Suppressor macrophage (primary cell): ENCODE measurements around the gene NLGN3.

ENCODE experiments used
- DNase-seq, 4 experiments: peaks; one replicate each; pipeline ENCODE4 v3.0.0-alpha.2; 2020 to 2022
- total RNA-seq, 17 experiments: gene quantifications; one replicate each; lab custom pipeline; 2026; ENCODE audit warnings: mixed read lengths in 6 of 17, inconsistent platforms in 3 of 17; lab: John Stamatoyannopoulos, UW

Gene NLGN3
- total RNA-seq = 0.20 to 3.4 (median 0.69) reads per million in 17 experiments

DNA sequence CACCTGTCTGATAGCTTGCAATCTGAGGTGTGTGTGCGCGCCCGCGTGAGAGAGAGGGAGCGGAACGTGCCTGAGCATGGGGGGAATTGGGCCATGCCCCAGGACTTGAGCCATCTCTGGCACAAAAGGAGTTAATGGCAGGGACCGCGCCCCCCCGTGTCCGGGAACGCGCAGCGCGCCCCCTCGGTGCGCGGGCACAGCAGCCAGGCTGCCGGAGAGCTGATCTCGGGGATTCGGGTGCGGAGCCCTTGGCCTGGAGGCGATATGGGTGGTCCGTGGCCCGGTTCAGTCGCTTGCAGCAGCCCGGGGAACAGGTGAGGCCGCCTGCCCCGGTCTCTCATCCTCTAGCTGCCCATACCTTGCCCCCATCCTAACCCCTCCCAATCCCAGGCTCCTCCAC is at the start of gene NLGN3:
NLGN3 (plus strand) TSS at position 191 of the 400 bp plus-strand sequence. CDS start 2,909 bp downstream, outside the sequence.
- no peak for DNase-seq

DNA sequence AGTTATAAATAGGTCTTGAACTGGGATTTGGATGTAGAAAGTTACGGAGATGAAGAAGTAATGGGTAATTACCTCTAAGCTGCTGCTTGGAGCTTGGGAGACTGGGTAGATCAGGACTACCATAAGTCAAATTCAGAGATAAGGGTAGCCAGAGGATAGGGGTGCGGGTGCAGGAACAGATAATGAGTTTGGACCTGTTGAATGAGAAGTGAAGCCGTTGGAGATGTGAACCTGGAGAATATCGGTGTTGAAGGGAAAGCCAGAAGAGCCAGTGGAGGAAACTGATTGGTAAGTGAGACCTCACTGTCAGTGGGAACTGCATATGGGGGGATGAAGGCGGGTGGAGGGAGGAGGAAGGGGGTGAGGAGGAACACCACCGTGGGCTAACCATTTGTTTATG is 49.6 kb upstream of the NLGN3 start:
- no peak for DNase-seq

DNA sequence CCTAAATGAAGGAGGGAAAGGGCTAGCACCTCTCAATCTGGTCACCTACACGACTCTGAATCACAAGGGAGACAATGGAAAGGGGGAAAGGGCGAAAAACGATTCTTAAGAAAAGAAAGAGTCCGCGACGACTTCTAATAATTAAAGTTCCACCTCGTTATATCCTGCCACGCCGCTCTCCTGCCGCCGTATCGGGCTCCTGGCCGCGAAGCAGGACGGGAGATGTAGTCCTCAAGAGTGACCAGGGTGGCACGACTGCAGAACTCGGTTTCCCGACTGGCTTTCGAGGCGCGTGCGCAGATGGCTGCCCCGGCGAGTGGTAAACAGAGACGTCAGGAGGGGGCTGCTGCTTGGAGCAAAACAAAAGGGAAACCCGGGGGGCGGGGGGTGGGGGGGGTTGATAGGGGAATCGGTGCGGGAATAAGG is 49.1 kb upstream of the NLGN3 start, which contains the start of gene FOXO4:
FOXO4 (plus strand) TSS at position 297 of the 426 bp plus-strand sequence. CDS start 678 bp downstream, outside the sequence.
- DNase-seq = peak; percentile 84 to 93 (median 91)

DNA sequence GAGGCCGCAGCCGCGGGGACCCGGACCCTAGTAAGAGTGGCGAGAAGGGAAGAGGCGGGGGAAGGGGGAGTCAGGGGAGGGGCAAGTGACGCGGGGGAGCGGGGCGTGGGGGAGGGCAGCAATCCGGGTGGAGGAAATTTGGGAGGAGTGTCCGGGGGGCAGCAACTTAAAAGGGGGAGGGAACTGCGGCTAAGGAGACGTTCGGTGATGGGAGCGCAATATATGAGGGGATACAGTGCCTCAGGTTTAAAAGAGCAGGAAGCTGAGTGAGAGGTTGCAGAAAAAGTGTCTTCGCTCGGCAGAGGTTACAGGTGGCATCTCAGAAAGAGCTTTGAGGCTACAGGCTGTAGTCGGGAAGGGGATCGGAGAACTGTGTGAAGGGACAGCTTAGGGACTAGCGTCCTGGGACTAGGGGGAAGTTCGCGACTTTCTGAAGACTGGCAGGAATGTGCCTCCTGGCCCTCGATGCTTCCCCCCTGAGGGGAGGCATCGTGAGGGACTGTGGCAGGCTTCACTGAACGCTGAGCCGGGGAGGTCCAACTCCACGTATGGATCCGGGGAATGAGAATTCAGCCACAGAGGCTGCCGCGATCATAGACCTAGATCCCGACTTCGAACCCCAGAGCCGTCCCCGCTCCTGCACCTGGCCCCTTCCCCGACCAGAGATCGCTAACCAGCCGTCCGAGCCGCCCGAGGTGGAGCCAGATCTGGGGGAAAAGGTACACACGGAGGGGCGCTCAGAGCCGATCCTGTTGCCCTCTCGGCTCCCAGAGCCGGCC is 48.5 kb upstream of the NLGN3 start:
- peak in 2 of 4 experiments; percentile 38 to 61 for DNase-seq

DNA sequence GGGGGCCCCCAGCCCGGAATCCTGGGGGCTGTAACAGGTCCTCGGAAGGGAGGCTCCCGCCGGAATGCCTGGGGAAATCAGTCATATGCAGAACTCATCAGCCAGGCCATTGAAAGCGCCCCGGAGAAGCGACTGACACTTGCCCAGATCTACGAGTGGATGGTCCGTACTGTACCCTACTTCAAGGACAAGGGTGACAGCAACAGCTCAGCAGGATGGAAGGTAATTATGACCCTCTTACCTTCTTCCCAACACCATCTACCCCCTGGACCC is 47.9 kb upstream of the NLGN3 start:
- DNase-seq = no peak

DNA sequence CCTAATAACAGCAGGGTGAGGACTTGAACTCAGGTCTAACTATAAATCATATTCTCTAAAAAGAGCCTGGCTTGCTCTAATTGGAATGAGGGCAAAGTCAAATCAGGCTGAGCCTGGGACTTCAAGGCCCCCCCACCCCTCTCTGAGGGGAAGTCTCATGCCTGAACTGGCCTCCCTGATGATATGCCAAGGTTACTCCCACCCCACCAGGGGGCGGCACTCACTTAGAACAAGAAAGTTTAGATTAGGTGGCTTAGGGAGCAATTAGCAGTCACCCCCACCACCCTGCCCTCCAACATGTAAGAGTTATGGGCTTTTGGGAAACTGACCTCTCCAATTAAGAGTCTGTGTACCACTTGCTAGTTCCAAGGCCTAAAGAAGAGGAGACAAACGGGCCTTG is 46.3 kb upstream of the NLGN3 start:
- DNase-seq = peak; percentile 64 to 82 (median 78)

DNA sequence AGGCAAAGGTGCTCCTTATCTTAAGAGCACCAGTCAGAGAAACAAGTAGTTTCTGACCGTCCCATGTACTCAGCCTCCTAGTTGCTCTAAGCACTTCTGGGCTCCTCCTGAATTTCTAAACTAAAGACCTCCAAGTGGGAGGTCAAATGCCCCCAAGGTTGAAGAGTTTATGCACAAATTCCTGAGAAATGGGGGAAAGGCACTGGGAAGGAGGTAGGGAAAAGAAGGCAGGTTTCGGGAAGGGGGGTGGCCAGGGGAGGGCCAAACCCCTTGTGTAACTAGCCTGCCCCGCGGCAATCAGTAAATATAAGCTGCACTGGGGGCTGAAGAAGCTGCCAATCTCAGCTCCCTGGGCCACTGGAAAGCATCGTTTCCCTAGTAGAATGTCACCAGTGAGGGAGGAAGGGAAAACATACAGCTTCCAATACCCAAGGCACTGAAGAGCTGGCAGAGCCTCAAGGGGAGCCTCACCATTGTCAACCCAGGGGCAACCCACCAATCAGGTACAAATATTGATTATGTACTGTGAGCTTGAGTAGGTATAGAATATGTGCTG is 45.6 kb upstream of the NLGN3 start:
- no peak for DNase-seq

DNA sequence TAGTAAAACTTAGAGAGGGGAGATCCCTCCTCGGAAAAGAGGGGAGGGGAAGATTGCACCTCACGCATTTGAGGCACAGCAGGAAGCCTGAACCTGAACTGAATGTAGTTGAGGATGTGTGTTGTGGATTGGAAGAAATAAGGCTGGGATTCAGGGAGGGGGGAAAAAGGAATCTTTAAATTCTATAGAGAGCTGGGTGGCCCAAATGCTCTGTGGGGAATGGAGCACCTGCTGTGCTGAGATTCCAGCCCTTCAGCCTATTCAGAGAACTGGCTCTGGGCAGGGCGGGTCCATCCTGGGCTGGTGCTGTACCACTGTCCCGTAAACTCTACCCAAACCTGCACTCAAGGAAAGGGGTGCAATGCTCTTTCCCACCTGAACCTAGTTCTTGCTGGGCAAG is 44.9 kb upstream of the NLGN3 start:
- DNase-seq = no peak

DNA sequence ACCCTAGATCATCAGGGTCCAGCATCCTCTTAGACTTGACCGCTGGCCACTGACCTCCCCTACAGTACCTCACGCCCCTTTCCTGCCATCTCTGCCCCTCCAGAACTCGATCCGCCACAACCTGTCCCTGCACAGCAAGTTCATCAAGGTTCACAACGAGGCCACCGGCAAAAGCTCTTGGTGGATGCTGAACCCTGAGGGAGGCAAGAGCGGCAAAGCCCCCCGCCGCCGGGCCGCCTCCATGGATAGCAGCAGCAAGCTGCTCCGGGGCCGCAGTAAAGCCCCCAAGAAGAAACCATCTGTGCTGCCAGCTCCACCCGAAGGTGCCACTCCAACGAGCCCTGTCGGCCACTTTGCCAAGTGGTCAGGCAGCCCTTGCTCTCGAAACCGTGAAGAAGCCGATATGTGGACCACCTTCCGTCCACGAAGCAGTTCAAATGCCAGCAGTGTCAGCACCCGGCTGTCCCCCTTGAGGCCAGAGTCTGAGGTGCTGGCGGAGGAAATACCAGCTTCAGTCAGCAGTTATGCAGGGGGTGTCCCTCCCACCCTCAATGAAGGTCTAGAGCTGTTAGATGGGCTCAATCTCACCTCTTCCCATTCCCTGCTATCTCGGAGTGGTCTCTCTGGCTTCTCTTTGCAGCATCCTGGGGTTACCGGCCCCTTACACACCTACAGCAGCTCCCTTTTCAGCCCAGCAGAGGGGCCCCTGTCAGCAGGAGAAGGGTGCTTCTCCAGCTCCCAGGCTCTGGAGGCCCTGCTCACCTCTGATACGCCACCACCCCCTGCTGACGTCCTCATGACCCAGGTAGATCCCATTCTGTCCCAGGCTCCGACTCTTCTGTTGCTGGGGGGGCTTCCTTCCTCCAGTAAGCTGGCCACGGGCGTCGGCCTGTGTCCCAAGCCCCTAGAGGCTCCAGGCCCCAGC is 43.8 kb upstream of the NLGN3 start:
- no peak for DNase-seq

DNA sequence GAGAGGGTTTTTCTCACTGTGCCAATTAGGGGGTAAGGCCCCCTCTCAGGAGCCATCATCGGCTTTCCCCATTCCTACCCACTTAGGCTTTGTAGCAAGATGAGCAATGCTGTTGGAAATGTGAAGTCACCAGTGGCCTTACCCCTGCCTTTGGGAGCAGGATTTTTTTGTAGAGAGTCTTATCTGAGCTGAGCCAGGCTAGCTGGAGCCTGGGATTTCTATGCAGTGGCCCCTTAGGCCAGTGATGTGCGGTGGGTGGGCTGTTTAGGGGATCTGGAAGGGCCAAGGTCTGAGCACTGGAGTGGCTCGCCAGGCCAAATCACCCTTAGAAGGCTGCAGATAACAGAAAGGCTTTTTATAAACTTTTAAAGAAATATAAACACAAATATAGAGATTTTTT is 42.3 kb upstream of the NLGN3 start:
- DNase-seq = no peak

DNA sequence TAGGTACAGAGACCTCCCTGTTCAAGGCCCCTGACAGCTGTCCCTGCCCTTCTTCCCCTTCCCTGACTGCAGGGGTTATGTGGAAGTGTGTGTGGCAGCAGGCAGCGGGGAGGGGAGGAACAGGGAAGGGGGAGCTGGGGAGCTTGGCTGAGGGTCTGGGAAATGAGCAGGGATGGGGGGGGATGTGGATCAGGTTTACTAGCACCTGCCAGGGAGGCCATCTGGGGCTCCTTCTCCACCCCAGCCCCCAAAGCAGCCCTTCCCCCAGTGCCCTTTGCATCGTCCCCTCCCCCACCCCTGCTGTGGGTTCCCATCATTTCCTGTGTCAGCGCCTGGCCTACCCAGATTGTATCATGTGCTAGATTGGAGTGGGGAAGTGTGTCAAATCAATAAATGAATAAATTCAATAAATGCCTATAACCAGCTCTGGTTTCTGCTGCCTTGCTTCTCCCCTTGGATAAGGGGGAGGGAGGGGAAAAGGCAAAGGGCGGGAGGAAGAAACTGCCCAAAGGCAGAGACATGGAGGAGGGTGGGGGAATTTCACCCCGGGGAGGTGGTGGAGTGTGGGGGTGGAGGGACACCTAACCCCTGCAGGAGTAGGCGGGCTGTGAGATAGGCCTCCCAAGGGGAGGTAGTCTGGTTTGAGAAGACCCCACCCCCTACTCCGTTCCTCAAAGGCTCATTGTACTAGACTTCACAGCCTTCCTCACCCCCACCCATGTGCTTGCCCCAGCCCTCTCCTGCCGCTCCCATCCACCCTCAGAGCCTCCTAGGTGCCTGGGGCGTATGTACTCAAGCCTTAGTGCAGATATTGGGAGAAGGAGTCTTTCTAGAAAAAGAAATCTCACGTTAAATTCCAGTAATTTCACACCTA is 41.3 kb upstream of the NLGN3 start:
- DNase-seq = peak in 3 of 4 experiments; percentile 34 to 65 (median 52)

DNA sequence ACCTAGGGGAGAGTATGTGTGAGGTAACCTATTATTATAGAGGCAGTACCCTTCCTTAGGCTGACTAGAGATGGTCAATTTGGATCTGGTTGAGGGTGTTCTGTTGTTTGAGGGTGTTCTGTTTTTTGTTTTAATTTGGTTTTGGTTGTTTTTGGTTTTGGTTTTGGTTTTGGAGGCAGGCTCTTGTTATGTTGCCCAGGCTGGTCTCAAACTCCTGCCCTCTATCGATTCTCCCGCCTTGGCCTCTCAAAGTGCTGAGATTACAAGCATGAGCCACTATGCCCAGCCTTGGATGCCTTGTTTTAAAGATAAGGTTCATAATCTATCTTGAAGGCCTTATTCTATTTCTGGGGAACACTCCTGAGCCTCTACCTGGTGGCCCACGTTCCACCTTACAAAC is 39.0 kb upstream of the NLGN3 start:
- no peak for DNase-seq

DNA sequence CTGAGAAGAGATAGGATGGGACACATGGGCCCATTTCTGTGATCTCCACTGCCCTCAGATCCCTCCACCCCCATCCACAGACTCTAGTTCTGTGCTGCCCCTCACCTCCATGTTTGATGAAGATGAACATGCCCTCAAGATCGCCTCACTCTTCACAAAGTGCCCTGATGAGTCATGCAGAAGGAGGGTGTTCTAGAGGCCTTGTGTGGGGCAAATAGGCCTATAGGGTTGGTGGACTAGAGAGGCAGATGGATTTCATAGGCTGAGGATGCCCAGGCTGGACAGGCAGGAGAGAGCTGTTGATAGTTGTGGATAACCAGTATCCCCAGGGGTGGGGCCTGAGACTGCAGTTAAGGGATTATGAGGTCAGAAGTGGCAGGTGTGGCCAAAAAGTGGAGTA is 38.2 kb upstream of the NLGN3 start, which contains the start of gene CXorf65:
CXorf65 (minus strand) TSS at position 314 of the 400 bp plus-strand sequence; CDS start at position 130, 184 bp downstream.
- DNase-seq = peak in 1 of 4 experiments; percentile 21

DNA sequence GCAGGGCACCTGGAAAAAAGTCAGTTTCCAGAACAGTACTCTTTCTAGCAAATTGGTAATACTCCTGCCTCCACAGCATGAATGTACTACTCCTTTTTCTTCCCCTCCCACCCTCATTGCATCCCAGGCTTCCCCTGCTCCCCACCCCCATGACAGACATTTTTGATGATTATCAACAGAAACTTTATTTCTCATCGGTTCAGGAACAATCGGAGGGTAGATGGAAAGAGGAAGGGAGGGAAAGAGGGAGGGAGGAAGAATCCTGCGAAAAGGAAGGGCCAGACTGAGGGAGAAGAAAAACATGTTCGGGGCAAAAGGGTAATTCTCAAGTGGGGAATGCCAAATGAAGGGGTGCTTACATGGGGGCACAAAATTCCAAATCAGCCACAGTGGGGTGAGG is 37.4 kb upstream of the NLGN3 start:
- no peak for DNase-seq

DNA sequence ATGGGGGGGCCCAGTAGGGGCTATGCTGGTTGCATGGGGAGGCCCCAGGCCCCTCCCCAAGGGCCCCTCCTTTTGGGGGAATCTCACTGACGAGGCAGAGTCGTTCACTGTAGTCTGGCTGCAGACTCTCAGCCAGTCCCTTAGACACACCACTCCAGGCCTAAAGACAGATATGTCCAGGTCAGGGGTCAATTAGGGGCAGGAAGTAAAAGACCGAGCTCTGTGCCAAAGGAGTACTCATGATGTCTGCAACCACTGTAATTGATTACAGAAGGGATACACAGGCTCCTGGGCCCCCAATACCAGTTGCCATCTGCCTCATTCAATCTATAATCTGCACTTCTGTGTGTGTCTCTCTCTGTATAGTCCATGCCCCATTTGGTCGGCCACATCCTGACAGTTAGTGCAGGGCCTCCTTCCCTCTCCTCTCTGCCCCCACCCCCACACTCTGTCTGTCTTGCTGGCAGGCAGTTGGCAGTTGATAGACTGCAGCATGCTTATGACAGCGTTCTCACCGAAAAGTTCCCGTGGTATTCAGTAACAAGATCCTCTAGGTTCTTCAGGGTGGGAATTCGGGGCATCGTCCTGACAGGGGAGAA is 36.8 kb upstream of the NLGN3 start:
- peak in 2 of 4 experiments; percentile 26 to 34 for DNase-seq

DNA sequence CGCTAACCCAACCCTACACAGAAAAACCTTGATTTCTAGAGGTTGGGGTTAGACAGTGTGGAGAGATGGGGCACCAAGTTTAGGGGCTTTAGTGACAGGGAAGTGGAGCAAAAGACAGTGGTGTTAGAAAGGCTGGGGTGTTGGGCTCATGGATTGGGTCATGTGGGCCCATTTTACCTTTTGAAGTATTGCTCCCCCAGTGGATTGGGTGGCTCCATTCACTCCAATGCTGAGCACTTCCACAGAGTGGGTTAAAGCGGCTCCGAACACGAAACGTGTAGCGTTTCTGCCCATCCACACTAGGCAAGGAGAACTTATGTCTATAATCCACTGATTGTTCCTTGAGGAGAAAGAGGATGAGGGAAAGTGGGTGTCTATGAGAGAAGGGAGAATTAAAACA is 35.6 kb upstream of the NLGN3 start:
- DNase-seq = no peak

DNA sequence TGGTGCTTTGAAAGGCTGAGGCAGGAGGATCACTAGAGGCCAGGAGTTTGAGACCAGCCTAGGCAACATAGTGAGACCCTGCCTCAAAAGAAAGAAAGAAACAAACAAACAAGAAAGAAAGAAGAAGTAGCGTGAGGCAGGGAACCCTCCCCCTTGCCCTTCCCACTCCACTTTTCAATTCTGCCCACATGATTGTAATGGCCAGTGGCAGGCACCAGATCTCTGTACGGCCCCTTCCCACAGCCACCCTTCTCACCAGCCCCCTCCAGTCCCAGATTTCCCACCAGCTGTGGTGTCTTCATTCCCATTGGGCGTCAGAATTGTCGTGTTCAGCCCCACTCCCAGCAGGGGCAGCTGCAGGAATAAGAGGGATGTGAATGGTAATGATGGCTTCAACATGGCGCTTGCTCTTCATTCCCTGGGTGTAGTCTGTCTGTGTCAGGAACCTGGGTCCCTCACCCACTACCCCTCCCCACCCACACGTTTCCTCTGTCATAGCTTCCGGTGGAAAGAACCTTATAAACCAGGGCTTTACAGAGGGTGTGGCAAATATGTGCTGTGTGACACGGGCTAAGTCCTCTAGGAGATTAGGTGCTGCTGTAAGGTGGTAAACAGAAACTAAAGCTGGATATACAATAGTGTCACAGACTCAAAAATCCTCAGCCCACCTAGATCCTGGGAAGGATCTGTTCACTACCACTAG is 33.3 kb upstream of the NLGN3 start, which contains the start of gene IL2RG:
IL2RG (minus strand) TSS at position 437 of the 703 bp plus-strand sequence; CDS start at position 399, 38 bp downstream.
- DNase-seq = peak; percentile 56 to 76 (median 74)

DNA sequence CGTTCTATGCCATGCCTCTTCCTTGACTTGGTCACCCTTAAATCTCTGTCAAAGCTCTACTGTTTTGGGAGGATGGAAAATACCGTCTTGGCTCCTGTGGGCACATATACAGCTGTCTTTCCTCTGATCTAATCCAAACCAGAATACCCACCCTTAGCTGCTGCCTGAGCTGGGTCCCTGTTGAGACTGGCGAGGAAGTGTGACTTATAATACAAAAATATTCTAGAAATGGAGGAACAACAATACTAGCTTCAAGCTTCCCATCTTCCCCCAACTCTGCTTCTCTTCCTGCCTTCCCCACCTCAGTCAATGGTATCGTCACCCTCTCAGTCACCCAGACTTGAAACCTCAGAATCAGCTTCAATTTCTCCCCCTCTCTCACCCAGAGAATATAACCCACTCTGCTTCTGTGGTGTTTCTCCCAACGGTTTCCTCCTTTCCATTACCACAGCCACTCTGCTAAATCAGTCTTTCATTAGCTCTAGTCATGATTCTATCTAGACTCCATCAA is 32.7 kb upstream of the NLGN3 start:
- DNase-seq = peak in 3 of 4 experiments; percentile 14 to 28 (median 21)

DNA sequence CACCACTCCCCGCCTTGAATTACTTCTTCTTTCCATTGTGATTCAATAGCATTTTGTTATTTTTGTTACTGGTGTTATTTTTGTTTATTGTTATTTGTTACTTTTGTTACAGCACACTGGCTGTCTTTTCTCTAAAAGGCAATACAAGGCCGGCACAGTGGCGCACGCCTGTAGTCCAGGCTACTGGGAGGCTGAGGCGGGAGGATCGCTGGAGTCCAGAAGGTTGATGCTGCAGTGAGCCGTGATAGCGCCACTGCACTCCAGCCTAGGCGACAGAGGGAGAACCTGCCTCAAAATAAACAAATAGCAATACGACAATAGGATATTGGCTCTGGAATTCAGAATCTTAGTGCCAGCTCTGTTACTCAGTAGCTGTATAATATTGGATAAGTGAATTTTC is 27.3 kb upstream of the NLGN3 start:
- DNase-seq = no peak
